GM18498 (cell line): Measurements from ENCODE around the gene CPLX3.

Source experiments
- ATAC-seq: cut with Tn5 transposase; IDR thresholded peaks from one replicate; pipeline ENCODE4 v1.9.1; 2021; ENCODE audit warnings: mild to moderate bottlenecking, moderate library complexity; ENCODE audit not compliant: unreplicated experiment

Gene CPLX3

DNA sequence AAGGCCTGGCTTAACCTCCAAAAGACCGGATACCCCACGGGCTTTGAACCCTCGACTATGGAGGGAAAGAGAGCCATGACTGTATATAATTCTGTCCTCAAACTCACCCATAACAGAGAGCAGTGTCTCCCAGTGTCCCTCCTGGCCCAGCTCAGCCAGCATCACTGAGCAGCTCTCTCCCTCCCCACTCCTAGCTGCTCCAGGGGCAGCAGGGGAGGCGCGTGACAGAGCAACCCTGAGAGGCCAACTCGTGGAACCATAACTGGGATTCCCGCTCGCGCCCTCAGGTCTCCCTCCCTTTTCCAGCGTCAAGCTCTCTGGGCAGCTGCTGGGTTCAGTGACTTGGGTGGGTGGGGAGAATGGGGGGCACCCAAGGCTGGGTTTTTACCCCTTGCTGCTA, 561 bp upstream of the CPLX3 start:
- ATAC-seq: no peak

- no peak for ATAC-seq
Measured at GRCh38 chr15:74826921-74827320, 494 bp downstream of the CPLX3 start.

DNA sequence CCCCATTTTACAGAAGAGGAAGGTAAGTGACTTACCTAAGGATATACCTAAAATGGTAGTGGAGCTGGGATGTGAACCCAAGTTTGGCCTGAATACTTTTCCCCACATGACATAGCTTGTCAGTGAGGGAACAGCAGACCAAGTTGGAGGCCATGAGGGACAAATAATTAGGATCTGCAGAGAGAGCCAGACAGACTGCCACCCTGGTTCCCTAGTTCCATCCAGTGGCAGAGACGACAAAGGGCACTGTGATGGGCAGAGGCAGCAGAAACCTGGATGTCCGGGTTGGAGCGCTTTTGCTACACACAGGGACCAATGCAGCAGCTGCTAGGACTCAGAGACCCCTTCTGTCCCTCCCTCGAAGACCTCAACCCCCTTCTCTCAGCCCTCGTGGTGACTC, 1.2 kb downstream of the CPLX3 start:
- ATAC-seq: no peak

- no peak for ATAC-seq
Measured at GRCh38 chr15:74828835-74829234, 2.4 kb downstream of the CPLX3 start.

DNA sequence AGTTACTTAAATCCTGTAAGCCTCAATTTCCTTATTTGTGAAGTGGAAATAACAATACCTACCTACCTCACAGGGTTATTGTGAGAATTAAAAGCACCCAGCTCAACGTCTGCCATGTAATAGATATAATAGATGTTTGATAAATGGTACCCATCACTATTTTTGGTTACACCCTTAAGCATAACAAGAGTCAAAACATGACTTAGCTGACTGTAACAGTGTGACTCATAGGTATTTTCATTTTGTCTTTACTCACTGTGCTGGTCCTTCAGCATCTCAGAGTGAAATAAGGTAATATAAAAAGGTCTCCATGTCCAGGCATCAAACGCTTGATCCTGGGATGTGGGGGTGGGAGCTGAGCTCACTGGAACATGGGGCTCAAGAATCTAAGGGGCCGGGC, 3.1 kb downstream of the CPLX3 start:
- ATAC-seq: no peak

DNA sequence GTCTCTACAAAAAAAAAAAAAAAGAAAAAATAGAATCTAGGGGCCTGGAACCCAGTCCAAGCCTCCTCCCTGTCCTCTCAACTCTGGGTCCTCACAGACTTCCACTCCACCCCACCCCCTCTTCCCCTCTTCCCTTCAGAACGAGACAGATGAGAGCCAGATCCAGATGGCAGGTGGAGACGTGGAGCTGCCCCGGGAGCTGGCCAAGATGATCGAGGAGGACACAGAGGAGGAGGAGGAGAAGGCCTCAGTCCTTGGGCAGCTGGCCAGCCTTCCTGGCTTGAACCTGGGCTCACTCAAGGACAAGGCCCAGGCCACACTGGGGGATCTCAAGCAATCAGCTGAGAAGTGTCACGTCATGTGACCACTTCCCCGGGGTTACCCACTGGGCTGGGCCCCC, 3.6 kb downstream of the CPLX3 start:
- no peak for ATAC-seq

GRCh38 chr15:74830868-74831267, 4.4 kb downstream of the CPLX3 start:
- ATAC-seq: no peak

GRCh38 chr15:74831813-74832495, 5.5 kb downstream of the CPLX3 start:
- ATAC-seq: no peak

DNA sequence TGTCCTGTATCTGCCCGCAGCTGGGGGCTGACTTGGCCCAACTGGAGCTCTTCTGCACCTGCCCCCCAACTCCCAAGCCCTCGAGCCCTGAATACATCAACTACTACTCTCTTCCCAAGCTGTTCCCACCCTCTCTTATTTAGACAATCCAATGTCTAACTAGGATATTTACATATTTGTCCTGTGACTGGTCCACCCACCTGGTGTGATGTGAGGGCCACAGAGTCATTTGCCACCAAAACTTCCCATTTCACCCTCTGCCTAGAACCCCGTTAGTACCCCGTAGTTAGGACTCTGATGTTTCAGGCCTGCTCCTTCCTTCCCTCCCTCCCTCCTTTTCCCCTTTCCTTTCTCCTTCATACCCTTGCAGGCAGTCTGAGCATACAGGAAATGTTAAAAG, 6.4 kb downstream of the CPLX3 start:
- ATAC-seq: no peak

DNA sequence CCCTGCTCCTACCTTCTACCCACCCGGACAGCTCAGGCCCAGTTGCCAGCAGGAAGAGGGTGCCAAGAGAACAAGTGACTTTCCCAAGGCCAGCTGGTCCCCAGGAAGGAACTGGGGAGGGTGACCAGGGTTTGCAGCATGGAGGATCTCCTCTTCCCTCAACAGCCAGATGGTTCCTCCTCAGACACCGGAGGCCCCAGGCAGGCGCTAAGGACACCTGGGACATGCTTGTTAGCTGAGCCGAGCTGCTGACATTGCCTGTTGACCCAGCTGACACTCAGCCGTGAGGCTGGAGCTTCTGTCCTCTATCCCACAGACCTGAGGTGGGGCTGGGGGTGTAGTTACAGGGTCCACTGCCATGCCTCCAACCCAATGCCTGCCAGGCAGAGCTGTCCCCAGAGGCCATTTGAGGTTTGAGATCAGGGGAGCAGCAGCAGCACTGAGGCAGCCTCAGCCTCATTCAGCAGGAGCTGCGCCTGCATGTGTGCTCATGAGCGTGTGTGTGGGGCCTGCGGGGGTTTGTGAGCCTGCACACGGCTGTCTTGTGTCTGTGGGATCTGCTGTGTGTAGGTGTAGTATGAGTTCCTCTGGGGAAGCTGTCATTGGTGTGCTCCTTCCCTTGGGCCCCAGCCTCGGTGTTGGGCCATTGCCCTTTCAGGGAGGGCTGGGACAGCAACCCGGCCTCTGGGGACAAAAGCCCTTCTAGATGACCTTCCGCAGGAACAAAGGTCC, 7.1 kb downstream of the CPLX3 start:
- no peak for ATAC-seq

DNA sequence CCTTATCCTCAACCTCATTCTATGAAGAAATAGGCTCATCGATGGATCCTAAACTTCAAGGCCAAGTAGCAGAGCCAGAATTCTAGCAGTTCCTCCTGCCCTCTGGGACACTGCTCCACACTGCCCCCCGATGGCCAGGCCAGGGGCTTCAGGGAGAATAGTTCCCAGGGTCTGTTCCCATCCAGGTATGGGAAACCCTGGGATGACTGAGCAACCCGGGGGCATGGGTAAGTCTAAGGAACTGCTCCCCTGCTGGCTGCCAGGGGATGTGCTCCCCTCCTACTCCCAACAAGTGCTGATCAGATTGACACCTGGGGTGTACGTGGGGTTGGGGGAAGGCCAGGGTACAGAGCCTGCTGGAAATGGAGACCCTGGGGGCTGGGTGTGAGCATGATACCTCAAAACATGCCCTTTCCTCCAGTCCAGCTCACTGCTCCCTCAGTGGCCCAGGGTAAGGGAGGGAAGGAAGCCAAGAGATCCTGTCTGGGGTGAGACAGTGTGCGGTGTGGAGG, 8.9 kb downstream of the CPLX3 start:
- no peak for ATAC-seq

GRCh38 chr15:74836846-74837245, 10.4 kb downstream of the CPLX3 start:
- no peak for ATAC-seq

DNA sequence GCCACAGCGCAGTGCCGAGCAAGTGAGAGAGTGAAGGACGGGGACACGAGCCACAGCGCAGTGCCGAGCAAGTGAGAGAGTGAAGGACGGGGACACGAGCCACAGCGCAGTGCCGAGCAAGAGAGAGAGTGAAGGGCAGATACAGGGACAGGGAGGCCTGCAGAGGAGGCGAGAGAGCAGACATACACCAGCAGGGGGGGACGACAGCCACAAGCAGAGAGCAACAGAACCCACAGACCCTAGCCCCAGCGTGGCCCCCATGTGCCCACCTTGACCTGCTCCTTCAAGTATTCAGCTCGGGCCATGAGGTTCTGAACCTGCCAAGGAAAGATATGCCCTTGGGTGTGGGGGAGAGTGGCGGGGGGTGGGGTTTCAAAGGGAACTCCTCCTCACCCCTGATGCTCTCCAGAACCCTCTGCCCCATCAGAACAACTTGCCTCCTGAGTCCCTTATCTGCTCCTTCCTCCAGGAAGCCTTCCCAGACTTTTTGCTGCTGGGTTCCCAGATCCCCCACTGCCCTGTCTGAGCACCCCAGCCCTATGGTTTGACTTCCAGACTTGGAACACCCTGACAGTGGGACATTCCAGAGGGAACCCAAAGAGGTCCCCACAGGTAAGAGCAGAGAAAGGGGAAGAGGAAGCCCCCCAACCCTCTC, 11.2 kb downstream of the CPLX3 start:
- no peak for ATAC-seq

DNA sequence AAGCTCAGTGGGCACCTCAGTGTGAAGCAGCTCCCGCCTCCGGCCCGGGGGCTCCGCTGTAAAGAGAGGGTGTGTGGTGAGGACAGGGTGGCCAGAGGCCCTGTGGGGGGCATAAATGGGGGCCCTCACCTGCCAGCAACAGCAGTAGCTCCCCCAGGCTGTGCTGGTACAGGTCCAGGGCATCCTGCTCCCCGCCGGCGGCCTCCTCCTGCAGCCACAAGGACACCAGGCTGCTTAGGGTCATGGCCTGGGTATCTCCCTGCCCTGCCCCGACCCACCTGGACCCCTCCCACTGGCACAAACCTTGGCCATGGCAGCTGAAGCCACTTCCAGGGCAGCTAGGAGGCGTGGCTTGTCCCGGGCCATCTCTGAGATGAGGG, 11.7 kb downstream of the CPLX3 start:
- ATAC-seq: no peak

DNA sequence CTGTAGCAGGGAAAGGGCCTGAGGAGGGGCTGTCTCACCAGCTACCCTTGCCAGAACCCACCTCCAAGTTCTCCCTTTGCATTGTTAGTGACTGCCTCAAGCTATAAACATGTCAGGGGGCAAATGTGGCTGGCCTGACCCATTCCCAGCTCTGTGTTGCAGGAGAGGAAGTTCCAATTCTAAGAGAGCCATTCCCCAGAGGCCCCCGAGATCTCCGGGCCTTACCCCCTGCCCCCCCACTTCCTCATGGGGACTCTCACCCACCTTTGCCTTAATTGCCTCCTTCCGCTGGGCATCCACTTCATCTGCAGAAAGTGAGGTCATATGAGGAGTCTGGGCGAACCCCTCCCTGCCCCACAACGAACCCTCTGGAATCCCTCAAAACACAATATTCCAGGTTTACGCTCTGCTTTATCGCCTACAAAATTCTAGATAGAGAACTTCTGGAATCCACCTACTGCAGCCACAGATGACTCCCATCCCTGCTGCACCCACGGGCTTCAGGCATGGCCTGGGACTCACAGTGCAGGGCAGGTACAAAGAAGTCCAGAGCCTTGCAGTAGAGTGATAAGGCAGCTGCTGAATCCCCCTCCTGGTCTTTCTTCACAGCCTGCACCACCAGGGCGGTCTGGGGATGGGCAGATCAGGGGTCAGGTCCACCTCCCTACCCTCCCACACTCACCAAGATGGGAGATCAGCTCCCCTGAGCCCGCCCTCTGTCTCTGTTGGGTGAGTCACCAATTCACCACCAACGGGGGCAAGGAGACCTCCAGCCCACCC, 12.5 kb downstream of the CPLX3 start:
- ATAC-seq: no peak

DNA sequence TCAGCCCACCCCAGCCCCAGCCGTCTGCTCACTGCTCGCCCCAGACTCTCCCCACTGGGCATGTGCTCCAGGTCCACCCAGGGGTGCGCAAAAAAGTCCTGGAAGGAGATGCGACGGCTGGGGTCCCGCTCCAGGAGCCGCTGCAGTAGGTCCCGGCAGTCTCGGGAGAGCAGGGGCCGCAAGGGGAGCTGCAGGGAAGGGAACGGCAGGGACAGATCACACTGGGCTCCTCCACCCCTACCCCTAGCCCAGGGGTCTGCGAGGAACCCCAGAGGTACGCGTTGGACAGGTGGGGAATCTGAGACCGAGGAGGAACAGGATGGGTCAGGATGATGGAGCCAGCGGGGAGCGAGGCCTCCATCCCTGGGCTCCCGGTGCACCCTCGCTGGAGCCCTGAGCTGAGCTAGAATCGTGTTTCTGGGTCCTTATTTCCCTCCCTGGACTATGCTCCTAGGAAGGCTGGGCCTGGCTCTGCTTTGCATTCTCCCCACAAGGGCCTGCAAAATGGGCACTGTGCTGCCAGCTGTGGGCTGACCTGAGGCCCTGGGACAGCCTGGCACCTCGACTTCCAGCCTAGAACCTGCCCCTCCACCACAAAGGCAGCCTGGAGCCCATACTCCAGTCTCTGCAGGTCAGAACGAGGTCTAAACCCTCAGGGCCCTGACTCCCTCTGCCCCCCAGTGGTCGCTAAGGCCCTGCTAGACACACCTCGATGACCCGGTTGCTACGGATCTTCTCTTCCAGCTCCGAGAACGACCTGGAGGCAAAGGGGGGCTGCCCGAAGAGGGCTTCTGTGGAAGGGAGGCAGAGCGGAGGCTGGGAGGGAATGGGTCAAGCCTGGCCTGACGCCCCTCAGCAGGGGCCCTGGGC, 13.3 kb downstream of the CPLX3 start:
- ATAC-seq: no peak

GRCh38 chr15:74840851-74841775, 14.7 kb downstream of the CPLX3 start:
- no peak for ATAC-seq

- no peak for ATAC-seq
Measured at GRCh38 chr15:74841891-74842373, 15.5 kb downstream of the CPLX3 start.
